Prostate gland (tissue), 2 donors: ENCODE data around the gene OTUD1.

ENCODE experiments used
- POLR2A ChIP-seq: fragments of 450-650 bp; IDR thresholded peaks from one replicate; pipeline ENCODE4 v1.6.1; 2016; ENCODE audit warnings: antibody characterized with exemption, mild to moderate bottlenecking
- POLR2AphosphoS5 ChIP-seq: sonication (generic); formaldehyde crosslinking; IDR thresholded peaks from one replicate; pipeline ENCODE4 v1.6.1; 2017; ENCODE audit warnings: antibody characterized with exemption
- TF ChIP-seq, protein P1 (sequence below), 4 experiments: fragments of 200-600 bp in 2 of 4; fragments of 450-650 bp in 2 of 4; sonication (generic) in 2 of 4; IDR thresholded peaks; 1 replicate in 3 of 4; 2 replicates in 1 of 4; pipeline ENCODE4 v1.5.1; 2016 to 2019; ENCODE audit warnings: antibody characterized with exemption in 4 of 4, mild to moderate bottlenecking in 2 of 4, moderate library complexity in 2 of 4

DNA sequence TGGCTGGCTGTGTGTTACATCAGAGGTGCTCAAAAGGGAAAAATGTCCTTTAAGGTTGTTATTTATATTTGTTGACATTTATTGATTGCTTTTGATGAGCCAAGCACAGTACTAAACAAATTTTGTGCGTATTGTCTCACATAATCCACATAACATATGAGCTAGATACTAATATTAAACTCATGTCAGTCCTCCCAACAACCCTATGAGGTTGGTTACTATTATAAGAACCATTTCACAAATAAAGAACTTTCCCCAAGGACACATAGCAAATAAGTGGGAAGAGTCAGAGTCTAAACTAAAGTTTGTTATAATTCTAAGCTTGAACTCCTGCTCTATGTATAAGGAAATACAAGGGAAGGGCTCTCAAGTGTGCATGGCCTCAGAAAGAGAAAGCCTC lies 35.6 kb upstream of the OTUD1 start:
- TF ChIP-seq, protein P1, sequence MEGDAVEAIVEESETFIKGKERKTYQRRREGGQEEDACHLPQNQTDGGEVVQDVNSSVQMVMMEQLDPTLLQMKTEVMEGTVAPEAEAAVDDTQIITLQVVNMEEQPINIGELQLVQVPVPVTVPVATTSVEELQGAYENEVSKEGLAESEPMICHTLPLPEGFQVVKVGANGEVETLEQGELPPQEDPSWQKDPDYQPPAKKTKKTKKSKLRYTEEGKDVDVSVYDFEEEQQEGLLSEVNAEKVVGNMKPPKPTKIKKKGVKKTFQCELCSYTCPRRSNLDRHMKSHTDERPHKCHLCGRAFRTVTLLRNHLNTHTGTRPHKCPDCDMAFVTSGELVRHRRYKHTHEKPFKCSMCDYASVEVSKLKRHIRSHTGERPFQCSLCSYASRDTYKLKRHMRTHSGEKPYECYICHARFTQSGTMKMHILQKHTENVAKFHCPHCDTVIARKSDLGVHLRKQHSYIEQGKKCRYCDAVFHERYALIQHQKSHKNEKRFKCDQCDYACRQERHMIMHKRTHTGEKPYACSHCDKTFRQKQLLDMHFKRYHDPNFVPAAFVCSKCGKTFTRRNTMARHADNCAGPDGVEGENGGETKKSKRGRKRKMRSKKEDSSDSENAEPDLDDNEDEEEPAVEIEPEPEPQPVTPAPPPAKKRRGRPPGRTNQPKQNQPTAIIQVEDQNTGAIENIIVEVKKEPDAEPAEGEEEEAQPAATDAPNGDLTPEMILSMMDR (IDR thresholded peaks at IDR 0.05), result no peak
- TF ChIP-seq POLR2AphosphoS5, result no peak
- no peak for TF ChIP-seq POLR2A
